HUES48 (cell line): ENCODE measurements around the gene N4BP3.

Experiments
- H3K27ac ChIP-seq: one replicate; pipeline ENCODE4 v1.7.0; 2013; ENCODE audit warnings: low read depth, low read length, inconsistent platforms
- H3K27me3 ChIP-seq: 2 replicates; pipeline ENCODE4 v1.6.1; 2013; ENCODE audit warnings: mild to moderate bottlenecking, low read length; ENCODE audit not compliant: control insufficient read depth, insufficient read depth
- H3K36me3 ChIP-seq: 2 replicates; pipeline ENCODE4 v1.6.1; 2013; ENCODE audit warnings: low read length; ENCODE audit not compliant: control insufficient read depth, insufficient read depth
- H3K4me1 ChIP-seq: 2 replicates; pipeline ENCODE4 v1.6.1; 2013; ENCODE audit warnings: mild to moderate bottlenecking, low read length; ENCODE audit not compliant: control insufficient read depth, insufficient read depth
- H3K4me3 ChIP-seq: 2 replicates; pipeline ENCODE4 v1.5.1; 2013; ENCODE audit warnings: mild to moderate bottlenecking, low read depth, low read length
- H3K9ac ChIP-seq: 2 replicates; pipeline ENCODE4 v1.6.1; 2013; ENCODE audit warnings: mild to moderate bottlenecking, low read depth, low read length, moderate library complexity
- H3K9me3 ChIP-seq: 2 replicates; pipeline ENCODE4 v1.6.1; 2013; ENCODE audit warnings: low read length; ENCODE audit not compliant: control insufficient read depth, insufficient read depth

Gene N4BP3

DNA sequence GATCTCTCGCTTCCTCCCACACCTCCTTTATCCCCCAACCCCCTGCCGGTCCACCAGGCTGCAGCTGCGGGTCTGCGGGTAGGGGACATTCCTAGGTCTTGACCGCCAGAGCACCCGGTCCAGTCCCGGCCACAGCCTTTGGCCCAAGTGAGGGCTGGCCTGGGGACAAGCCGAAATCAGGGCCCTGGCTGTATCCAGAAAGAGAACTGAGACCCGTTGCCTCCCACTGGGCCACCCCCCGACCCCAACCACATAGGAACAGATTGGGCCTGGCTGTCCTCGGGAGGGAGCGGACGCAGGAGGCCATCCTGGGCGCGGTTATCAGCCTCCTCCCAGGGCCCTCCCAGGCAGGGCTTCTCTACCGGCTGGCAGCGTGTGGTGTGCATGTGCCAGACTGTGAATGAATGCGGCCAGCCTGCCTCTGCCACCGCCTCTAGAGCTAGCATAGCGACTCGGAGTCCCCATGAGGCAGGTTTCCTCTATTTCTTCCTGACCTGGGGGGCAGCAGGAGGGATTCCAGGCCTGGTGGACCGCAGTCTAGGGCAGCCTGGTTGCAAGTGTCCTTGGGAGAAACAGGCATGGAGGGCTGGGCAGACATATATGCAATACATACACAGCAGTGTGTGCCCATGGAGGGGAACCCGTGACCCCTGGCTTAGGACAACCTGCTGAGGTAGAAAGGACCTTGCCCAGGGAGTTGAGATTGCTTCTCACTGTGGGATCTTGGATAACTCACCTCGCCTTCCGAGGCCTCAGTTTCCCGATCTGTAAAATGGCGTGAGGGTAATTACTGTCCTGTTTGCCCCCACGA lies 1.2 kb downstream of the N4BP3 start:
- Histone ChIP-seq H3K4me3 (peak overlapping the region; percentile 97), H3K27ac (peak overlapping the region; percentile 92), H3K4me1 (peaks cover 26% of the 10 kb centered on the region), H3K36me3 (peaks cover 5% of the 10 kb centered on the region; the same call in 1 of the 2 replicates), H3K9me3 (no peaks in the 10 kb centered on the region), H3K27me3 (no peaks in the 10 kb centered on the region), H3K9ac (peak overlapping the region; percentile 64)

DNA sequence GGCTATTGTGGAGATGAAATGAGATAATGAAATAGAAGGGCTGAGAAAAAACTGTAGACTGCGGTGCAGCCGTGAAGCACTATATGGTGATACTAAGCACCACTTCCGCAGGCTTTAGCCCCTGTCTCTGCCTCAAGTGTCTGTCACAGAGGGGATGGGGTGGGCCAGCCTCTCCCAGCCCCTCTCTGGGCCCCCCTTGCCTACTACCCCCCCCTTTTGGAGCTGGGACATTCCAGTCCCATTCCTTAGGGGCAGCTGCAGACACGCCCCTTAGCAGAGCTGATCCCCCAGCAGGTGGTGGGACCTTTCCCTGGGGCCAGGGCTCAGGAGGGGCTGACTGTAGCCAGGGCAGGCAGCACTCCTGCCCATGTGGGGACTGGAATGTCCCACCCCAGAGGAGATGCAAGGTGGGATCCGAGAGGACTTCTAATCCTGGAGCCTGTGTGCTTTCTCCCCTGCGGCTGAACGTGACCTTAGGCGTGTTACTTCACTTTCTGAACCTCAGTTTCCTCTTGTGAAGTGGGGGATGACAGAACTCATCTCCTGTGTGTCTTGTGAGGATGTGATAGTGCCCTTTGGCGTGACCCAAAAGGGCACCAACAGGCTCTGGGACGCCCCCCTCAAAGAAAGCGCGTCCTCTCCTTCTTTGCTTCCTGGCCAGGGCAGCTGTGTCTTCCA lies 1.9 kb downstream of the N4BP3 start:
- H3K36me3 ChIP-seq: peaks cover 13% of the 10 kb centered on the region
- peaks cover 26% of the 10 kb centered on the region for H3K4me1 ChIP-seq
- no peaks in the 10 kb centered on the region for H3K27me3 ChIP-seq
- H3K9me3 ChIP-seq: no peaks in the 10 kb centered on the region
- peak overlapping the region; percentile 66 for H3K9ac ChIP-seq
- H3K27ac ChIP-seq: peak overlapping the region; percentile 92
- peak overlapping the region; percentile 97 for H3K4me3 ChIP-seq

DNA sequence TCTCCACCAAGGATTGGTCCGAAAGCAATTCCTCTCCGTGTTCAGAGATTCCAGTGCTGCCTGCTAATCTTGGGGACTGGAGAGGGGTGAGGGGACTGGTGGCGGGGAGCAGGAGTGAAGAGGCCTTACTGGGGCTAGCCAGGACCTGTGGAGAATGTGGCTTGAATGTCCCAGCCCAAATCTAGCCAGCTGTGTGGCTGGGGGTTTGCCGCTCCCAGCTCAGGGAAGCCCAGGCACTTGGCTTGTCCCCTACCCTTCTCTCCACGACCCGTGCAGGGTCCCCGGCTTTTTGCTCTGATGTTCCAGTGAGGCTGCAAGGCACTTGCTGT lies 2.4 kb downstream of the N4BP3 start:
- H3K4me1 ChIP-seq: peaks cover 26% of the 10 kb centered on the region
- no peaks in the 10 kb centered on the region for H3K9me3 ChIP-seq
- peaks cover 15% of the 10 kb centered on the region for H3K36me3 ChIP-seq
- H3K4me3 ChIP-seq: peak overlapping the region; percentile 97
- peak overlapping the region; percentile 66 for H3K9ac ChIP-seq
- H3K27ac ChIP-seq: peak overlapping the region; percentile 92
- H3K27me3 ChIP-seq: no peaks in the 10 kb centered on the region

DNA sequence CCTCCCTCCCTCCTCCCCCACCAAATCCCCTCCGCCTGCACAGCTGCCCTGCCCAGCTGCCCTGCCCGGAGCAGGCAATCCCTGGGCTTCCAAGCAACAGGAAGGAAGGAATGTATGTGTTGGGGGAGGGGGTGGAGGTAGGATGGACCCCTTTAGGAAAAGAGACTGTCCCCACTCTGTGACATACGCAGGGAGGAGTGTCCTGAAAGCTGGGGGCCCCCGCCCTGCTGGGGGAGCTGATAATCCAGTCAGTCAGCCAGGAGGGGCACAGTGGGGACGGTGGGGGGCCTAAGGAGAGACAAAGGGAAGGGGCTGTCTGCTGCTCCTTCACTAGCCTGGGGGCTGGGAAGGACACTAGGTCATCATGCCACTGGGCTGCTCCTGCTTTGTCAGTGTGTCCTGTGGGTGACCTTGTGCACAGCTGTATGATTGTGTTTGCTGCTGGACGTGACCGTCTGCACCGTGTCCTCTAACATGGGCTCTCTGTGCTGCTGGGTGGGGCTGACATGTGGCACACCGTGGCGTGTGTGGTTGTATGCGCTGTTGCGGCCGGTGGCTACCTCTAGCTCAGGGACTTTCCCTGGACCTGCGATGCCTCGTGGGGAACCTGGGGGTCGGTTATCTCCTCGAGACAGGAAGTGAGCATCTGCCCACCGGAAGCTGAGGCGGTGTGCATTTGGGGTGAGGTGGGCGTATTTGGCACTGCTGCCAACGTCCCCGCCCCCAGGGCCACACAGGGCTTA lies 3.0 kb downstream of the N4BP3 start:
- H3K27me3 ChIP-seq: no peaks in the 10 kb centered on the region
- peak overlapping the region; percentile 48 for H3K9ac ChIP-seq
- peak overlapping the region; percentile 97 for H3K4me3 ChIP-seq
- H3K9me3 ChIP-seq: no peaks in the 10 kb centered on the region
- peak overlapping the region; percentile 92 for H3K27ac ChIP-seq
- peaks cover 26% of the 10 kb centered on the region for H3K4me1 ChIP-seq
- peaks cover 19% of the 10 kb centered on the region for H3K36me3 ChIP-seq

DNA sequence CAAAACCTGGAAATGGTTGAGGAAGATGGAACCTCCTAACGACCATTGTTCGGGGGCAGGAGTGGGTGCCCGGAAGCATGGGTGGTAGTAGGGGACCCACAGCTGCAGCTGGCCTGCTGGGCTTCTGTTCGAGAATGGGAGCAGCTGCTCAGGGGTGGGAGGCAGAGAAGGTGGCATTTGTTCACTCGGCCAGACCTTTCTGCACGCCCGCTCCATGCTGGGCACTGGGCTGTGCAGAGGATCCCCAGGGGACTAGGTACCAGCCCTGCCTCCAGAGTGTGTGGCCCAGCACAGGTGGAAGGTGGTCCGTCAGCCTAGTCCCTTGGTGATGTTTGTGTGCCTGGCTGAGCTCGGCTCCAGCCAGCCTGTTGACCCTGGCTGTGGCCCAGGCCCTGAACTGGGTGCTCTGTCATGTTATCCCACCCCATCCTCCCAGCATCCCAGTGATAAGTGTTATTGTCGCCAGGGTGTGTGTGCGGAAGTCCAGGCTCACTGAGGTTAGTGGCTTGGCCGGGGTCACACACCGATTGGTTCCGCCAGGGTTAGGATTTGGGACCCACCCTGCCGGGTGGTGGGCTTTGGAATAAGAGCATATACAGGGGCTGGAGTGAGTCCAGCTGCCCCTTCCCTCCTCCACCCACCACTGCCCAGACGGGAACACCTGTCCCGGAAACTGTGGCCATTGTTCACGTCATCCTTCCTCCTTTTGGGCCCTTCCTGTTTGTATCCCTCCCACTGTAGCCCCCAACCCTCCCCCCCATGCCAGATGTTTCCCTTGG lies 4.8 kb downstream of the N4BP3 start:
- no peak overlapping the region for H3K27ac ChIP-seq

DNA sequence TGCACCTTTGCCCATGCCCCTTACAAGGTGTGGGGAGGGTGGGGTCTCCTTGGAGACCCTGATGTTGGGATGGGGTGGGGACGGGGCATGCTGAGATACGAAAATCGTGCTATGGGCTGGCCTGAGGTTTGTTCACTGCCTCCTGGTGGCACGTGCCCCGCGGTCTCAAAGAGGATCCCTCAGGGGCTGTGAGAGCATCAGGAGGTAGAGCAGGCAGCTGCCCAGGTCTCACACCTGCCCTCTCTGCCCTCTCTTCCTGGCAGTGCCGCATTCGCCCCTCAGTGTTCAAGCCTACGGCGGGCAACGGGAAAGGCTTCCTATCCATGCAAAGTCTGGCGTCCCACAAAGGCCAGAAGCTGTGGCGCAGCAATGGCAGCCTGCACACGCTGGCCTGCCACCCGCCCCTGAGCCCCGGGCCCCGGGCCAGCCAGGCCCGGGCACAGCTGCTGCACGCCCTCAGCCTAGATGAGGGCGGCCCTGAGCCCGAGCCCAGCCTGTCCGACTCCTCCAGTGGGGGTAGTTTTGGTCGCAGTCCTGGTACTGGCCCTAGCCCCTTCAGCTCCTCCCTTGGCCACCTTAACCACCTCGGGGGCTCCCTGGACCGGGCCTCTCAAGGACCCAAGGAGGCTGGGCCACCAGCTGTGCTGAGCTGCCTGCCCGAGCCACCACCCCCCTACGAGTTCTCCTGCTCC lies 6.7 kb downstream of the N4BP3 start:
- Histone ChIP-seq H3K9ac (no peak overlapping the region), H3K36me3 (peaks cover 46% of the 10 kb centered on the region), H3K27me3 (no peaks in the 10 kb centered on the region), H3K4me1 (peaks cover 37% of the 10 kb centered on the region), H3K9me3 (no peaks in the 10 kb centered on the region), H3K27ac (no peak overlapping the region), H3K4me3 (no peak overlapping the region)

More for the DNA sequence above, 4.8 kb downstream of the N4BP3 start:
- Histone ChIP-seq H3K27me3 (no peaks in the 10 kb centered on the region), H3K36me3 (peaks cover 37% of the 10 kb centered on the region), H3K9ac (no peak overlapping the region), H3K9me3 (no peaks in the 10 kb centered on the region), H3K4me1 (peaks cover 30% of the 10 kb centered on the region), H3K4me3 (no peak overlapping the region)

DNA sequence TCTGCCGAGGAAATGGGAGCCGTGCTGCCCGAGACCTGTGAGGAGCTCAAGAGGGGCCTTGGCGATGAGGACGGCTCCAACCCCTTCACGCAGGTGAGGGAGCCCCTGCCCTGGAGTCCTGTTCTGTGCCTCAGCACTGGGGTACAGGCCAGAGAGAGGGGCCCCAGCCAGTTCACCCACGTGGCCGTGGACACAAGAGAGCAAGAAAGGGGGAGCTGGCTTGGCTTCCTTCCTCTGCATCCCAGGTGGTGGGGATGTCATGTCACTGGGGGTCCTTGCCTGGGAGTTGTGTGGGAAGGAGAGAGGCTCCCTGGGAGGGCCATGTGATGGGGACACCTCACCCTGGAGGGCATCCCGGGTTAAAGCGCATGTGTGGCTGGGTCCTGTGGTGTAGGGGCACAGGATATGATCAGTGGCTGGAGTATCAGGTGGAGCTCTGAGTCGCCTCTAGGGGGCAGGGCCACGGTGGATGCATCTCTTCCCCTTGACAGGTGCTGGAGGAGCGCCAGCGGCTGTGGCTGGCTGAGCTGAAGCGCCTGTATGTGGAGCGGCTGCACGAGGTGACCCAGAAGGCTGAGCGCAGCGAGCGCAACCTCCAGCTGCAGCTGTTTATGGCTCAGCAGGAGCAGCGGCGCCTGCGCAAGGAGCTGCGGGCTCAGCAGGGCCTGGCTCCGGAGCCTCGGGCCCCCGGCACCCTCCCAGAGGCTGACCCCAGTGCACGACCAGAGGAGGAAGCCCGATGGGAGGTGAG lies 7.5 kb downstream of the N4BP3 start:
- Histone ChIP-seq H3K9ac (no peak overlapping the region), H3K27me3 (no peaks in the 10 kb centered on the region), H3K9me3 (no peaks in the 10 kb centered on the region), H3K27ac (no peak overlapping the region), H3K4me1 (peaks cover 36% of the 10 kb centered on the region), H3K36me3 (peaks cover 46% of the 10 kb centered on the region), H3K4me3 (no peak overlapping the region)

DNA sequence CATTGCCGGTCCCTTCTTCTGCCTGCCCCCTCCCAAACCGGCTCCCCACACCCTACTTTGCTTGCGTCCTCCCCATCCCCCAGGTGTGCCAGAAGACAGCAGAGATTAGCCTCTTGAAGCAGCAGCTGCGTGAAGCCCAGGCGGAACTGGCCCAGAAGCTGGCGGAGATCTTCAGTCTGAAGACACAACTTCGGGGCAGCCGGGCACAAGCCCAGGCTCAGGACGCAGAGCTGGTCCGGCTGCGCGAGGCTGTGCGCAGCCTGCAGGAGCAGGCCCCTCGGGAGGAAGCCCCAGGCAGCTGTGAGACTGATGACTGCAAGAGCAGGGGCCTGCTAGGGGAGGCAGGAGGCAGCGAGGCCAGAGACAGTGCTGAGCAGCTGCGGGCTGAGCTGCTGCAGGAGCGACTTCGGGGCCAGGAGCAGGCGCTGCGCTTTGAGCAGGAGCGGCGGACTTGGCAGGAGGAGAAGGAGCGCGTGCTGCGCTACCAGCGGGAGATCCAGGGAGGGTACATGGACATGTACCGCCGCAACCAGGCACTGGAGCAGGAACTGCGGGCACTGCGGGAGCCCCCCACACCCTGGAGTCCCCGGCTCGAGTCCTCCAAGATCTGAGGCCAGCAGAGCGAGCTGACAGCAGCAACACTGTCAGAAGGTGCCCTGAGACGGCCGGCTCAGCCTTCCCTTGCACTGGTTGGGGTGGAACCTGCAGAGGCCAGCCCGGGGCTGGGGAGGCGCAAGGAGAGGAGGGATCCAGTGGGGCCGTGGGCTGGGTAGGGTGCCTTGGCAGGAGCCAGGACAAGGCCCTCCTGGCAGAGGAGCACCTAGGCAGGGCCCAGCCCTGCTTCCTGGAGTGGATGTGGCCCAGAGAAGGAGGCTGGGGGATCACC lies 8.3 kb downstream of the N4BP3 start:
- no peak overlapping the region for H3K4me3 ChIP-seq
- H3K27ac ChIP-seq: no peak overlapping the region
- no peaks in the 10 kb centered on the region for H3K27me3 ChIP-seq
- no peak overlapping the region for H3K9ac ChIP-seq
- H3K9me3 ChIP-seq: no peaks in the 10 kb centered on the region
- H3K4me1 ChIP-seq: peaks cover 29% of the 10 kb centered on the region
- peaks cover 46% of the 10 kb centered on the region for H3K36me3 ChIP-seq

DNA sequence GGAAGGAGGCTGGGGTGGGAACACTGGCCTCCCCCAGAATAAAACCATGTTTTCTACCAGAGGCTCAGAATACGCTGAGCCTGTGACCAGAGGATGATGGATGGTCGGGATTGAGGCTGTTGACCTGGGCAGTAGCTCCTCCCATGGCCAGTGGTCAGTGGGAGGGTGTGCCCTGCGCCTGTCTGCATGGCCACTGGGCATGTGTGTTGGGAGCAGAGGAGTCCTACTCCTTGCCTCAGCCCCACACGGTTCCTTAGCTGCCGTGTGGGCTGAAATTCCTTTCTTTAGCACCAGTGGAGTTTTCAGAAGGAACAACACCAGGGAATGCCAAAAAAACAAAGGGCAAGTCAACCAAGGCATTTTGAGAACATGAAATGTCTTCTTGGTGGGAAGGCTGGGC lies 9.0 kb downstream of the N4BP3 start:
- no peak overlapping the region for H3K4me3 ChIP-seq
- H3K9ac ChIP-seq: no peak overlapping the region
- peaks cover 30% of the 10 kb centered on the region for H3K4me1 ChIP-seq
- H3K27ac ChIP-seq: no peak overlapping the region
- H3K27me3 ChIP-seq: no peaks in the 10 kb centered on the region
- H3K9me3 ChIP-seq: no peaks in the 10 kb centered on the region
- H3K36me3 ChIP-seq: peaks cover 46% of the 10 kb centered on the region
